ENCODE data around the gene GRAMD1A.
"Not testable (repeated sequence)": the region's sequence is repeated elsewhere in the genome, so short reads cannot be mapped to it uniquely, and the experiment has no call there.

Gene GRAMD1A

DNA sequence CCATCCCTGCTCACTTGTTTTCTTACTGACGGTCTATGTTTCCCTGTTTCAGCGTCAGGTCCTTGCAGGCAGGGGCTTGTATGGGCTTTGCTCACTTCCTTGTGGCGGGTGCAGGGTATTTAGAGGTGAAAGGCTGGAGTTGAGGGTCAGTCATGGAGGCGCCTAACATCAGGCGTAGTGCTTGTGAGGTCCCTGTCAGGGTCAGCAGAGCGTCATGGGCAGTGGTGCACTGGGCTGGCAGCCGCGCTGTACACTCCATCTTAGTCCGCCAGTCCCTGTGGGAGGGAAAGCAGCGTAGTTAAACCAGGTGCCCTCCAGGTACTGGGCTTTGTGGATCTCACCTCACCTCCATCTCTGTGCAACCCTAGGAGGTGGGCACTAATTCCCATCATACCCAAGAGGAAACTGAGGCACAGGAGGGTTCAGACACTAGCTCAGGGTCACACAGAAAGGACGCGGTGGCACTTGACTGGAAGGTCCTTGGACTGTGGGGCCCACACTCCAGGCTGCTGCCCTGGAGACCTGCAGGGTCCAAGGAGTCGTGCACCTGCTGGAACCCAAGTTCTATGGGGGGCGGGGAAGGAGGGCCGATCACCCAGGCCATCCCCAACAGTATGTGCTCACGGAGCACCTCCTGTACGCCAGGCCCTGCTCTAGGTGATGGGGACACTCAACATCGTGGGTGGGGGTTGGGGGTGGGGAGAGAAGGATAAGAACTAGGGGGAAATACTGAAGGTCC, 4.6 kb downstream of the GRAMD1A start:
- DNase-seq = no peak

DNA sequence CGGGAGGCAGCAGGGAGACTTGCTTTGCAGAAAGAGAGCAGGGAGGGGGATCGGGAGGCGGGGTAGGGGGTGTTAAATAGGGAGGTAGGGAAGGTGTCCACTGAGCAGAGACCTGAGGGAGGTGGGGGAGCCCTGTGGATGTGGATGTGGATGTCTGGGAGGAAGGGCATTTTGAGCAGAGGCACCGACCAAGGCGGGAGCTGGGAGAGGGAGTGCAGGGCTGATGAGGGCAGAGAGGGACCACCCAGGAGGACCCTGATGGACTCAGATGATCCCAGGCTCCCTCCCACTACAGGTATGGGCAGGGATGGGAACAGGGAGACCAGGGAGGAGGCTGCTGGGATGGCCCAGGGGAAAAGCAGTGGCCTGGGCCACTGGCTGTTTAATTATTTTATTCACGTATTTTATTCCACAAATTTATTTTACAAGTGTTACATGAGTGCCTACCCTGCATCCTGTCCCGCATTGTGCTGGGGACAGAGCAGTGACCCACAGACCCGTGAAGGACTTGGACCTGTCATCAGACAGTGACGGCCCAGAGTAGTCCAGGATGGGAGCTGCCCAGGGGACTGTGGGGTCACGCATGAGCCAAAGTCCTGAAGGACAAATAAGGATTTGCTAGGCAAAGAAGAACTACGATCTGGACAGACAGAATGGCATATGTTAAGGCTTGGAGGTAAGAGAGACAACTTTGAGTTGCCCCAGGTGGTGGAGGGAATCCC, 5.3 kb downstream of the GRAMD1A start:
- no peak for DNase-seq

DNA sequence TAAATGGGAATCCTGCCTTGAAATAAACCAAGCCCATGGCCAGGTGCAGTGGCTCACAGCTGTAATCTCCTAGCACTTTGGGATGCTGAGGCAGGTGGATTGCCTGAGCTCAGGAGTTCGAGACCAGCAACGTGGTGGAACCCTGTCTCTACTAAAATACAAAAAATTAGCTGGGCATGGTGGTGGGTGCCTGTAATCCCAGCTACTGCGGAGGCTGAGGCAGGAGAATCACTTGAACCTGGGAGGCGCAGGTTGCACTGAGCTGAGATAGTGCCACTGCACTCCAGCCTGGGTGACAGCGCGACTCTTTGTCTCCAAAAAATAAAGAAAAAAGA, 5.9 kb downstream of the GRAMD1A start:
- not testable (repeated sequence) for DNase-seq

DNA sequence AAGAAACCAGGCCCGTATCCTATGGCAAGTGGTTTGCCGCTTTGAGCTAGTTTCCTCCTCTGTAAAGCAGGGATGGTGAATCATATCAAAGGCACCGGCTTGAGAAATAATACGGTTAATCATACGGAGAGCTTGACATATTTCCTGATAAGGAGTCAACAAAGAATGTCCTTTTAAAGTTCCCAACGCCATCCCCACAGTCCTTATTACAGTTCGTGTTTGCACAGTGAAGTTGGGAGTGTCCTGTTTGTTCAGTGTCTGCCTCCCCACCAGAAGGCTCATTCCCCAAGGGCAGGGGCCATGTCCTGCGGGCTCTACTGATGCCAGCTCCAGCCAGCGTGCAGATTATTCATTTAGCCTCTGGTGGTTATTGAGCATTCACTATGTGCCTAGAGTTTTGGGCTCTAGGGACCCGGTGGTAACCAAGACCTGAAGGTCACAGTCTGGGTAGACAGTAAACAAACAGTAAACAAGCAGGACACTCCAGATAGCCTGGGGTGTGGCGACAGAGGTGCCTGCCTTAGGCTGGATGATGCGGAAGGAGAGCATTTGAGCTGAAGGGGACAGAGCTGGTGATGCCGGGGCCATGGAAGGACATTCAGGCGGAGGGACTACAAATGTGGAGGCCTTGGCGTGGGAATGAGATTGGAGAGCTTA, 6.3 kb downstream of the GRAMD1A start:
- DNase-seq = no peak

DNA sequence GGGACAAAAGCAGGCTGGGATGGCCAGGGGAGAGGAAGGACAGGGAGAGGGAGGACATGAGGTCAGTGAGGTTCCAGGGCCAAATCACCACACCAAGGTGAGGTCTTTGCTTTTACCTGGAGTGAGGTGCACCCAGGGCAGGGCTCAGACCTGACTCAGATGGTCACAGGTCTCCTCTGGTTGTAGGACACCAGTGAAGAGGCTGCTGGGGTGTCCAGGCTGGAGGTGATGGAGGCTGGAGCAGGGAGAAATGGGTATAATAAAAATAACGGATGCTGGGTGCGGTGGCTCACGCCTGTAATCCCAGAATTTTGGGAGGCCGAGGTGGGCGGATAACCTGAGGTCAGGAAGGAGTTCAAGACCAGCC, 6.9 kb downstream of the GRAMD1A start:
- DNase-seq = no peak

DNA sequence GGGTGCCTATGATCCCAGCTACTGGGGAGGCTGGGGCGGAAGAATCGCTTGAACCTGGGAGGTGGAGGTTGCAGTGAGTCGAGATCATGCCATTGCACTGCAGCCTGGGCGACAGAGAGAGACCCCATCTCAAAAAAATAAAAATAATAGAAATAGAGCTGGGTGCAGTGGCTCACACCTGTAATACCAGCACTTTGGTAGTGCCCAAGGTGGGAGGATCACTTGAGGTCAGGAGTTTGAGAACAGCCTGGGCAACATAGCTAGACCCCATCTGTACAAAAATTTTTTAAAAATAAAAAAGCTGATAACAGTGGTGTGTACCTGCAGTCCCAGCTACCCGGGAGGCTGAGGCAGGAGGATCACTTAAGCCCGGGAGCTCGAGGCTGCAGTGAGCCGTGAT, 7.3 kb downstream of the GRAMD1A start:
- DNase-seq = not testable (repeated sequence)

DNA sequence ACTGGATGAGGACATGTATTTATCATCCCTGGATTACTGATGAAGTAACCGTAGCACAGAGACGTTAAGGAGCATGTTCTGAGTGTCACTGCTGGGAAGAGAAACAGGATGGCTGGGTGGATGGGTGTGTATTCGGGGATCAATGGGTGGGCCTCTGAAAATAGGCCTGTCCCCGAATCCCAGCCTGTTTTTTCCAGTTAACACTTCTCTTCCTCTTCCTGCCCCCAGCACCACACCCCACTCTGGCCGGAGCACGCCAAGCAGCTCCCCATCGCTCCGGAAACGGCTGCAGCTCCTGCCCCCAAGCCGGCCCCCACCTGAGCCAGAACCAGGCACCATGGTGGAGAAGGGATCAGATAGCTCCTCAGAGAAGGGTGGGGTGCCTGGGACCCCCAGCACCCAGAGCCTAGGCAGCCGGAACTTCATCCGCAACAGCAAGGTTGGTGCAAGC, 8.8 kb downstream of the GRAMD1A start:
- no peak for DNase-seq

DNA sequence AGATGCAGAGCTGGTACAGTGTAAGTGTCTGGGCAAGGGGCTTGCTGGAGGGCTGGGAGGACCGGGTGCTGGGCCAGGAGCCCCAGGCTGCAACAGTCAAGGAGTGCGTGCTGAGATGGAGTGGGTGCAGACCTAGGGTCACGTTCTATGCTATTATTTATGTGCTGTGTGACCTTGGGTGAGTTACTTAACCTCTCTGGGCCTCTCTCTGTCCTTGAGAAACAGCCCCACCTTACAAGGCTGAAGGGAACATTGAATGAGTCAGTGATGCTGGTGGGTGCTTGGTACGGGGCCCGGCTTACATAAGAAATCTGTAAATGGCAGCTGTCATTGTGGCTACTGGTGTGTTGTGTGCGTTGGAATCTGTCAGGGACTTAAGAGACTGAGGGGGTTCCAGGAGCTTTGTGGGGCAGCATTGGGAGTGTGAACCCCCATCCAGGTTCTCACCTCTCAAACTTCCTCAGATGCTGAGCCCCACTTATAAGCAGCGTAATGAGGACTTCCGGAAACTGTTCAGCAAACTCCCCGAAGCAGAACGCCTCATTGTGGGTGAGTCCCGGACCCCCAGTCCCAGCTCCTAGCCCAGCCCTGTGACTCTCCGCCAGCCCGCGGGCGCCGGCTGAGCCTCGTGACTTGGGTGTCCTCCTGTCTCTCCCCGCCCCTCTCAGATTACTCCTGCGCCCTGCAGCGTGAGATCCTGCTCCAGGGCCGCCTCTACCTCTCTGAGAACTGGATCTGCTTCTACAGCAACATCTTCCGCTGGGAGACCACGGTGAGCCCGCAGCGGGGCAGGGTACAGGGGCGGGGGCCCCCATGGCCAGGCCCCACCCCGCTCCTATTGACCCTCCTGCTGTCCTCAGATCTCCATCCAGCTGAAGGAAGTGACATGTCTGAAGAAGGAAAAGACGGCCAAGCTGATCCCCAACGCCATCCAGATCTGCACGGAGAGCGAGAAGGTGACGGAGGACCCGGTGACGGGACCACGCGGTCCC, 9.6 kb downstream of the GRAMD1A start:
- no peak for DNase-seq

DNA sequence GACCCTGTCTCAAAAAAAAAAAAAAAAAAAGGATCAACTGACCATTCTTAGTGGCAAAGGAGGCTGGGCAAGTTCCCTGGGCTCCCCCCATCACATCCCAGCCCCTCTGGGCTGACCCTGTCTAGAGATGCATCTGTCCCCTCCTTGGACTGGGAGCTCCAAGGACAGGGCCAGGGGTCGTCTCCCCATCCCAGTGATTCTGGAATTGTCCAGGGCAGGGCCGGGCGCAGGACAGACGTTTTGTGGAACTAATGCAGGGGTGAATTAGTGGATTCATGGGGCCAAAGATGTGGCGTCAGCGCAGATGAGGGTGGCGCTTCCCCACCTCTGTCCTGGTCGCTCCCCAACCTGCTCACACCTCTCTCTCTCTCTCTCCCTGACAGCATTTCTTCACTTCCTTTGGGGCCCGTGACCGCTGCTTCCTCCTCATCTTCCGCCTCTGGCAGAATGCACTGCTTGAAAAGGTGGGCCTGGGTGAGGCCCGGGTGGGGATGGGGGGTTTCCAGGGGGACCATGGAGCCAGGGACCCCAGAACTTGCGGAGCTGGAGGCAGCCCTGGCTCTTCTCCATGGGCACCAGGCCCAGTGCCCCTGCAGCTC, 11.1 kb downstream of the GRAMD1A start:
- no peak for DNase-seq

DNA sequence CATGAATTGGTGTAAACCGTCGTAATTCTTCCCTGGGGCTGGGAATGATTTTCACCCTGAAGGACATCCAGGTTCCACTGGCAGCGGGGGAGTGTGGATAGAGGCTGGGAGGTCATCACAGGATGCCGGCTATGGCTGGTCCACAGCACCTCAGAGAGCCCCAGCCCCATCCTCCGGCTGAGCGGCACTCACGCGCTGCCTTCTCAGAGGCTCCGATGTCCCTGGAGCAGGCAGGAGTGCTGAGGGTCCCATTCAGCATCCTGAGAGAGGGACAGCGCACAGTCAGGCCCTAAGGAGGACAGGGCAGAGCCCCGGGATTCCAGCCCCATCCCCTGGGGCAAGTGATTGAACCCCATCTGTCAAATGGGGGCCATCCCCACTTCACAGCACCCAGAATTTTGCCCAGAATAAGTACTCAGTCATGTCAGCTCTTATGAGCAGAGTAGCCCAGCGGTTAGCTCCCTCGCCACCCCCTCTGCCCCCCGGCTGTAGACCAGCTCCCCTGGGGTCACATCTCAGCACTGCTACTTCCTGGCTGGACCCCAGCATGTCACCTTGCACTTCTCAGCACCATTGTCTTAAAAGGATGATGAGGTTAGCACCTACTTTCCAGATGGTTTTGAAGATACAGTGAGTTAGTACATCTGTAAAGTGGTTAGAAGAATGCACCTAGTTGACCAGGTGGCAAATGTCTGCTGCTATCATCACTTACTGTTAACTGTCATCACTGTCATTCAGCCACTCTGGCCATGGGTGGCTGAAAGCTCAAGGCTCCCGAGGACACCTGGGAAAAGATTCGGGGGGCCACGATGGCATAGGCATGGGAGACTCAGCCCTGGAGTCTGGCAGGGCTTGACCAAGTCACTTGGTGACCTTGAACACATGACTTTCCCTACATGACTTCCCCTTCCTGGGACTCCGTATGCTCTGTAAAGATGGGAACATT, 11.9 kb downstream of the GRAMD1A start:
- DNase-seq = no peak

DNA sequence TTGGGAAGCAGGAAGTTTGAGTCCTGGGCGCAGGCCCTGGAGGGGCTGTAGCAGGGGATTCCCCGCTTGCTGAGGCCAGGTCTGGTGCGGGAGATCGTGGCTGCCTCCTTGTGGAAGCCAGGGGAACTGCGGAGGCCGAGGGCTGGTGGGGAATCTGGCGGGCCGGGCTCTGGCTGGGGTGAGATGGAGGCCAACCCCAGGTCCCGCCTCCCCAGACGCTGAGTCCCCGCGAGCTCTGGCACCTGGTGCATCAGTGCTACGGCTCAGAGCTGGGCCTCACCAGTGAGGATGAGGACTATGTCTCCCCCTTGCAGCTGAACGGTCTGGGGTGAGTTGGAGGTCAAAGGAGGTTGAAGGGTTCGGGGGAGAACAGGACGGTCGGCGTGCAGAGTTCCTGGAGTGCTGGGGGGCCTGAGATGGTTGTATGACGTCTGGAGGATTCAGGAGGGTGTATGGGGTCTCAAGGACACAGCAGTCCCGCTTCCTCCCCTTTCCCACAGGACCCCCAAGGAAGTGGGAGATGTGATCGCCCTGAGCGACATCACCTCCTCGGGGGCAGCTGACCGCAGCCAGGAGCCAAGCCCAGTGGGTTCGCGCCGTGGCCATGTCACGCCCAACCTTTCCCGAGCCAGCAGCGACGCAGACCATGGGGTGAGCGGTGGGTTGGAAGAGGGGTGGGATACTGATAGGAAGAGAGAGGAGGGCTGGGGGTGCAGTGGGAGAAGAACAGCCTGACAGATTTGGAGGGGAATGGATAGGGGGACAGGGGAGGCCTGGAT, 13.1 kb downstream of the GRAMD1A start:
- DNase-seq = no peak

DNA sequence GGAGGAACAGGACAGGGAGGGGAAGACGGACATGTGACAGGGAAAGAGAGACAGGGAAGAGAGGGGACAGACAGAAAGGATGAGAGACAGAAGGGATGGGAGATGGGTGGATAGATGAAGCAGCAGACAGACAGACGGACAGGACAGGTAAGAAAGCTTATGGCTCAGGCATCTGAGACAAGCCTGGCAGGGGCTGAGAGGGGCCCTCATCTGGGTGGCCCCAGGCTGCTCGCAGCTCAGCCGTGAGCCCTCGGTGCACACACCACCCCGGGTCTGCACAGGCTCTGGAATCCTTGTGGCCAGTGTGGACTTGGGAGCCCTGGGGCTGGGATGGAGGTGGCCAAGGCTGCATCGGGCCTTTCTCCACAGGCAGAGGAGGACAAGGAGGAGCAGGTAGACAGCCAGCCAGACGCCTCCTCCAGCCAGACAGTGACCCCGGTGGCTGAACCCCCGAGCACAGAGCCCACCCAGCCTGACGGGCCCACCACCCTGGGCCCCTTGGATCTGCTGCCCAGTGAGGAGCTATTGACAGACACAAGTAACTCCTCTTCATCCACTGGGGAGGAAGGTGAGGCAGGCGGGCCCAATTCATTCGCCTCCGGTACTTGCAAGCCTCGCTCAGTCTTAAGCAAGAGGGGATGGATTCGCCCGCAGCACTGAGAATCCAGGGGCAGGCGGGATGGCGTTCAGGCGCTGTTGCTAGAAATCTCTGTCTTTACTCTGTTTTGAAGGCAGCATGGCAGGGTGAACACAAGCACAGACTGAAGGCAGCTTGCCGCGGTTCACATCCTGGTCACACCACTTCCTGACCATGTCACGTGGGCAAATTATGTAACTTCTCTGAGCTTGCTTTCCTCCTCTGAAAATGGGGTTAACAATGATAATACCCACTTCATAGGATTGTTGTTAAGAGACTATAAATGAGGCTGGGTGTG, 14.0 kb downstream of the GRAMD1A start:
- no peak for DNase-seq

DNA sequence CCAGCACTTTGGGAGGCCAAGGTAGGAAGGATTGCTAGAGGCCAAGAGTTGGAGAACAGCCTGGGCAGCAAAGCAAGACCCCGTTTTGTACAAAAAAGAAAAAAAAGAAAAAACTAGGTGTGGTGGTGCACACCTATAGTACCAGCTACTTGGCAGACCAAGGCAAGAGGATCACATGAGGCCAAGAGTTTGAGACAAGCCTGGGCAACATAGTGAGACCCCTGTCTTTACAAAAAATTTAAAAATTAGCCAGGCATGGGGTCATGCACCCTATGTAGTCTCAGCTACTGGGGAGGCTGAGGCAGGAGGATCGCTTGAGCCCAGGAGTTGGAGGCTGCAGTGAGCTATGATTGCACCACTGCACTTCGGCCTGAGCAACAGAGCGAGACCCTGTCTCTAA, 14.7 kb downstream of the GRAMD1A start:
- not testable (repeated sequence) for DNase-seq

DNA sequence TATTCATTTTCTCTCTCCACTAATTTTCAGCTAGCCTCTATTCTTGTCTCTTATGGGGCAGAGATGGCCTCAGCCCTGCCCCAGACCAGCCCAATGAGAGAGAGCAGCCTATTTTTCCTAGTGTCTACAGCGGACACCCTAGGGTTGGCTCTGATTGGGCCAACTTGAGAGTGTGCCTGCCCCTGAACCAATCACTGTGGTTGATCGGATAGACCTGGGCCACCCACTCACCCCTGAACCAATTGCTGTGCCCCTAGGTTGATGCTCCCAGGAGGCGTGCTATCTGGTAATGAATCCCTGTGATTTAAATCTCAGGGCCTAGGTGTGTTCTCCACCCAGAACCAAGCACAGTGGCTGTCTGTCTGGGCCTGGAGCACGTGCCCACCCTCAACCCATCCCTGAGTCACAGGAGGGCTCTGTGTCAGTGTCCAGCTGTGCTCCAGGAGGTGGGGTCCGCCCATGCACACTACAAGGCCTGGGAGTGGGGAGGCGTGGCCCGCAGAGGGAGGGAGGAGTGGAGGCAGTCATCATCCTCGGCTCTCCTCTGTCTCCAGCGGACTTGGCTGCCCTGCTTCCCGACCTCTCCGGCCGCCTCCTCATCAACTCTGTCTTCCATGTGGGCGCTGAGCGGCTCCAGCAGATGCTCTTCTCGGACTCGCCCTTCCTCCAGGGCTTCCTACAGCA, 15.3 kb downstream of the GRAMD1A start:
- DNase-seq = no peak

DNA sequence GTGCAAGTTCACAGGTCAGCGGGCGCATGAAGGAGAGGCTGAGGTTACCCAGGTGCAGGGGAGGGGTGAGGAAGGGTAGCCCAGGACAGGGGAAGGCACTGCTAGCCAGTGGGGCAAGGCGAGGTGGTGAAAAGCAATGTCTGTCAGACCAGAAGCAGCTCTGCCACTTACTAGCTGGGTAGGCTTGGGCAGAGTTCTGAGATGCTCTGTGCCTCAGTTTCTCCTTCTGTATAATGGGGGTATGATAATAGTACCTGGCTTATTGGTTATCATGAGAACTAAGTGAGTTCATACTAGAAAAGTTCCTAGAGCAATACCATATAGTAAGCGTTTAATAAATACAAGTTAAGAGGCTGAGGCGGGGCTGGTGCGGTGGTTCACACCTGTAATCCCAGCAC, 15.8 kb downstream of the GRAMD1A start:
- no peak for DNase-seq

DNA sequence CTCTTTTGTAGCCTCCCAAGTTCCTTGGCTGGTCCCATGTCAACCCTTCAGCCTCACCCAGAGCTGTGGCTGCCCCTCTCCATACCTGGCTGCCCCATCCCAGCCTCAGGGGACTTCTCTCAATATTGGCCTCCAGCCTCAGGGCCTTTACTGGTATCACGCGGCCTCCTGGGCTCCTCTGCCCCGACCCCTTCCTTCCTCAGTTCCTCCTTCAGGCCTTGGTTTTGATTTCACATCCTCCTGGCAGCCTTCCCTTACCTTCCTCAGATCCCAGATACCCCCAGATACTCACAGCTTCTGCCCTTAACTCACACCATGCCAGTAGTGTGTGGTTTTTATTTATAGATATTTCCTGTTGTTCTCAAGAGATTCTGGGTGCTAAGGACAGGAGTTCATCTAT, 17.4 kb downstream of the GRAMD1A start:
- no peak for DNase-seq

DNA sequence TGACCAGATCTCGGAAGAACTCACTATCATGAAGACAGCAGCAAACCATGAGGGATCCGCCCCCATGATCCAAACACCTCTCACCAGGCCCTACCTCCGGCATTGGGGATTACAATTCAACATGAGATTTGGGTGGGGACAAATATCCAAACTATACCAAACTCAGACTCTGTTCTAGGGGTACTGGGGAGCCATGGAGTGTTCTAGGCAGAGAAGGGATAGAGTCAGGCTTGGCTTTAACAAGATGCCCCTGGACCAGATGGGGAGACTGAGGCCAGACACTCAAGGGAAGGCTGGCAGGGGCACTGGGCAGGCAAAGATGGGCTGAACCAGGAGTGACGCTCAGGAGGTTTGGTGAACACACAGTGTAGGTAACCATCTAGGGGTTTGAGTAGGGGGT, 18.3 kb downstream of the GRAMD1A start:
- DNase-seq = no peak

DNA sequence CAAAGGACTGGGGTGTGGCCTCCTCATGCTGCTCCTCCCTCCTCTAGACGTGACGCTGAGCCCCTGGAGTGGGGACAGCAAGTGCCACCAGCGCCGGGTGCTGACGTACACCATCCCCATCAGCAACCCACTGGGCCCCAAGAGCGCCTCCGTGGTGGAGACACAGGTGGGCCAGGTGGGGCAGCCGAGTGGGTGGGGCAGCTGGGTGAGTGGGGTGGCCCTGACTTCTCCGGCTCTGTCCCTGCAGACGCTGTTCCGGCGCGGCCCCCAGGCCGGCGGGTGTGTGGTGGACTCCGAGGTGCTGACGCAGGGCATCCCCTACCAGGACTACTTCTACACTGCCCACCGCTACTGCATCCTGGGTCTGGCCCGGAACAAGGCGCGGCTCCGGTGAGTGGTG, 19.0 kb downstream of the GRAMD1A start:
- no peak for DNase-seq

DNA sequence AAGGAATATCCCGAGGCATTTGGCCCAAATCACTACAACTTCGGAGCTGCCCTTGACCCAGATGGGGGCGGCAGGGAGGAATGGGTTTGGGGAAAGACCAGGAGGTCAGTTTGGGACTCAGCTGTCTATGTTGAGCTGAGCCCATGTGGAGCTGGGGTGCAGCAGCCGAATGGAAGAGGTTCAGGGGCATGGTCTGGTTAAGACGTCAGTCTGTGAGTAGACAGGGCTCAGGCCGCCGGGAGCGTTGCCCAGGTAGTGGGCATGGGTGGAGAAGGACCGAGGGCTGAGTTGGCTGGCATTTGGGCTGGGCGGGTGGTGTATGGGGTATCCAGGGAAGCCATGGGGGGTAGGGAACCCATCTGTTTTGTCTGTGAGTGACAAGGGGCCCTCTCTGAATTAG, 20.9 kb downstream of the GRAMD1A start:
- no peak for DNase-seq

All from NCI-H1048 (cell line).